ENCODE data around the gene PTGDS. TPM values are rescaled to one million over a fixed set of nuclear protein-coding genes. Genes with fewer than 3 reads are reported as not detected.

The PTGDS gene
- total RNA-seq, 2 donors from 2014 or later = 475 to 547 TPM

DNA sequence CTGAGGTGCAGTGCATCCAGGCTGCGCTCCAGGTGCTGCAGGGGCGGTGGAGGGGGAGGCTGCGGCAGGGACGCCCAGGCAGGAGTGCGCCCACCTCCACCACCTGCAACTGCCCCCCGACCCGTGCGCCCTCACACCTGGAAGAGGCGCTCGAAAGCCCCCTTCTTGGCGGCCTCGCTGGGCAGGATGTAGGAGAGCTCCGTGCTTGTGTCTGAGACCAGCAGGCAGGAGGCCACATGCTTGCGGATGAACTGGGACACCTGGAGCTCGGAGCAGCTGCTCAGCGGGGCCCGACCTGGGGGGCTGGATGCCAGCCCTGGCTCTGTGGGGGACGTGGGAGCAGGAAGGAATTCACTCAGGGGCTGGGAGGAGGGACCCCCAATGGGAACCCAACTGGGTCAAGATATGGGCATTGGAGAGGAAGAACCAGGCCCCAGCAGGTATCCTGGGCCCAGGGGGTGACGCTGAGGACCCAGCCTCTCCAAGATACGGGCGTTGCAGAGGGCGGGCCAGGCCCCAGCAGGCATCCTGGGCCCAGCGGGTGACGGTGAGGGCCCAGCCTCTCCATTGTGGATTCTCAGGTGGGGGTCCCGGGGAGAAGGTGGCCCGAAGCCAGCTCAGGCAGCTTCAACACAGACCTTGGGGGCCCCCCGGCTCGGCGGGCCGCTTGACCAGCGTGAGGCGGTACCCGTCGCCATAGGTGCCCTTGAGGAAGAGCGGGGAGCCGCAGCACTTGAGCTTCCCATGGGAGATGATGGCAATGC, 37.7 kb downstream of the PTGDS start:
- intact Hi-C loops (cut with DNase I) = loop anchor here in 1 of 2 donors (5.0 kb wide), 1 partner anchor 408 kb away; no protein-coding TSS in a partner anchor
- DNase-seq (ENCODE audit: low spot score) = no peak

DNA sequence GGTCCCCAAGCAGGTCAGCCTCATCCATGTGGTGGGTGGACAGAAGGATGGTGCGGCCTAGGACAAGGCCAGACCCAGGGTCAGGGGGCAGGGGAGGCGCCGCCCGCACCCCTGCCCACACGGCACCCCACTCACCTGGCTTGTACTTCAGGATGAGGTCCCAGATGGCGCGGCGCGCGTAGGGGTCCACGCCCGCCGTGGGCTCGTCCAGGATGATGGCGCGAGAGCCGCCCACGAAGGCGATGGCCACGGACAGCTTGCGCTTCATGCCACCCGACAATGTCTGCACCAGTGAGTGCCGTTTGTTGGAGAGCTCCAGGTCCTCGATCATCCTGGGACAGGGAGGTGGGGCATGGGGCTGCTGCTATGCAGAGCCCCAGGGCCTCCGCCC, 38.2 kb downstream of the PTGDS start:
- intact Hi-C loops (cut with DNase I) = loop anchor here in 1 of 2 donors (5.0 kb wide), 1 partner anchor 408 kb away; no protein-coding TSS in a partner anchor
- no peak for DNase-seq (ENCODE audit: low spot score)

DNA sequence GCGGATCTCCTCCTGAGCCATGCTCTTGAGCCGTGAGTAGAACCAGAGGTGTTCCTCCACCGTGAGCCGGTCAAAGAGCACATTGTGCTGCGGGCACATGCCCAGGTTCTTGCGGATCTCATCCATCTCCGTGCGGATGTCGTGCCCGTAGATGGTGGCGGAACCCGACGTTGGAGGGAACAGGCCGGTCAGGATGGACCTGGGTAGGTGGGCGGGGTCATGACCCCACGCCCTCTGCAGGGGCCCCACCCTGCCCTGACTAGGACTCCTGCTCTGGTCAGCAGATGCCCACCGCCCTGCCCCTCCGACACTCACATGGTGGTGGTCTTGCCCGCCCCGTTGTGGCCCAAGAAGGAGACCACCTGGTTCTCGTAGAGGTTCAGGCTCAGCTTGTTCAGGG, 38.7 kb downstream of the PTGDS start:
- DNase-seq (ENCODE audit: low spot score) = no peak
- intact Hi-C loops (cut with DNase I) = loop anchor here in 1 of 2 donors (5.0 kb wide), 1 partner anchor 409 kb away; no protein-coding TSS in a partner anchor

DNA sequence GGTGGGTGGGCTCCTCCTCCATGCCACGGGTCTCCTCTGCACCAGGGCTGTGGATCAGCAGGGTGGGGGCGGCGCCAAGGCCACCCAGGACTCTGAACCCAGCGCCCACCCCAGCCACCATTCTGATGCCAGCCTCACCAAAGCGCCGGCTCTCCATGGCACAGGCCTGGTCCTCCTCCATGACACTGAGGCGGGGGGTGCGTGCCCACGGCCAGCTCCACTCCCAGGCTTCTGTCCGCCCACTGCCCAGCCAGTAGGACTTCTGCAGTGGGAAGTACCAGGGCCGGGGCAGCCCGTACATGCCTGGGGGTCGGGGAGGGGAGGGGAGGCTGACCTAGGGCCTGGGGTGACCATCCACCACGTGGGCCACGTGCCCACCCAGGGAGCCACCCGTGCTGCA, 39.1 kb downstream of the PTGDS start:
- no peak for DNase-seq (ENCODE audit: low spot score)
- intact Hi-C loops (cut with DNase I) = loop anchor here in 1 of 2 donors (5.0 kb wide), 1 partner anchor 409 kb away; no protein-coding TSS in a partner anchor

DNA sequence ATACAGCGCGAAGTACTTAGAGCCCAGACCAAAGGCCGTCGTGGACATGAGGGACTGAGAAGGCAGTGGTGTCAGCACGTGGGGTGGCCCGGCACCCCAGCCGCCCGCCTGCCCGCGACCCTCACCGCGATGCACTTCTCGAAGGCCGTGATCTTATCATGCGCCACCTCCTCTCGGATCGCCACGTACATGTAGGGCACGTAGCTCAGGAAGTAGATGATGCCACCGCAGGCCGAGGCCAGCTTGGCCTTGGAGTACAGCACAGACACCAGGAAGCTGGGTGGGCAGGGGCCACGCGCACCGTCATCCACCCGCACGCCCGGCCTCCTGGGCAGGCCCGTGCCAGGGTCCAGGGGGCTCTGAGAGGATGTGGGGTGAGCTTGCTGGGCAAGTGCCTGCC, 39.8 kb downstream of the PTGDS start:
- no peak for DNase-seq (ENCODE audit: low spot score)
- intact Hi-C loops (cut with DNase I) = loop anchor here in 1 of 2 donors (5.0 kb wide), 1 partner anchor 410 kb away; no protein-coding TSS in a partner anchor

DNA sequence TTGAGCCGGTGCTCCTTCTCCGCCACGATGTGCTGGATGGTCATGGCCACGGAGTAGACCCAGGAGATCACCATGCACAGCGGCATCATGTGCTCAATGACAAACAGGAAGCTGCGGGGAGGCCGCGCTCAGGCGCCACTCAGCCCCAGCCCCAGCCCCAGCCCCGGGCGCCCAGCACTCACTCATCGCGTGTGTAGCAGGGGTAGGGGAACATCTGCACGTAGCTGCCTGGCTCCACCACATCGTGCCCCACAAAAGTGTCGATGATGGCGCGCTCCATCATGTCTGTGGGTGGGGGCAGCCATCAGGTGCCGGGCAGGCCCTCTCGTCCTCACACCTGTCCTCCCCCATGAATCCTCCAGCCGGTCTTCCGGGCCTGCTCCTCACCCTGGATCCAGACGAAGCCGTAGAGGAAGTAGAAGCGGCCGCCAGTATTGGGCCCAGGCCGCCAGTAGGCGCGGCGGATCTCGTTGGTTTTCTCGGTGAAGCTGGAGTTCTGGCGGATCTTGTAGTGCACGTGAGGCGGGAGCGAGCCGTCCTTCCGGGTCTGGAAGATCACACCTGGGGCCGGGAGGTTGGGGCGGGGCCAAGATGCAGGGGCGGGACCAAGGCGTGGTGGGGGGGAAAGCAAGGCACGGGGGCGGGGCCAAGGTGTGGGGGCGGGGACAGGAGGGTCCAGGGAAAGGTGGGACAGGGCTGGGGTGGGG, 40.6 kb downstream of the PTGDS start:
- intact Hi-C loops (cut with DNase I) = loop anchor here in 1 of 2 donors (5.0 kb wide), 1 partner anchor 411 kb away; no protein-coding TSS in a partner anchor
- DNase-seq (ENCODE audit: low spot score) = no peak

DNA sequence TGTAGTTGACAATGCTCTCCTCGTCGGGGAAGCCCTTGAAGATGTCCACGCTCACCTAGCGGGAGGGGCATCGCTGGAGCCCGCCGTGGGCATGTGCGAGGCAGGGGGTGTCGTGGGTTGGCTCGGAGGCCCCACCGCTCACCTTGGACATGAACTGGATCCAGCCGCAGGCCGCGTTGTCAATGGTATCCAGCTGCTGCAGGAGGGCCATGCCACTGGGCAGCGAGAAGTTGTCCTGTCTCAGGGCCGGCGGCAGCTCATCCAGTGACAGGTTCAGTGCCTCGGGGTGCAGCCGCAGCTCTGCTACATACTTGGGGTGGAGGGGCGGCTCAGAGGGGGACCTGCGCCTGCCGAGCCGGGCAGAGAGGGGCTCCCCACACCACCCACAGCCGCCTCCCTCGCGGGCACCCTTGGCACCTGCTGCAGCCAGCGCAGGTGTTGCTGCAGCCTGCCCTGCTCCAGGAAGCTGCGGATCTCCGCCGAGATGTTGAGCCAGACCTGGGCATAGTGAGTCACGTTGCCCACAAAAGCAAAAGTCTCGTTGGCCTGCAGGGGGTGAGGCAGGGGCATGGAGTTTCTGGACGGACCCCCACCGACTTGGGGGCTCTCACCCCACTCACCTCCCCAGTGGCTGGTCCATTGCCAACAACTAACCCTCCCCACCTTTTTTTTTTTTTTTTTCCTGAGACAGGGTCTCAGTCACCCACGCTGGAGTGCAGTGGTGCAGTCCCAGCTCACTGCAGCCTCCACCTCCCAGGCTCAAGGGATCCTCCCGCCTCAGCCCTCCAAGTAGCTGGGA, 41.7 kb downstream of the PTGDS start:
- intact Hi-C loops (cut with DNase I) = loop anchor here in 1 of 2 donors (5.0 kb wide), 1 partner anchor 412 kb away; no protein-coding TSS in a partner anchor
- no peak for DNase-seq (ENCODE audit: low spot score)

DNA sequence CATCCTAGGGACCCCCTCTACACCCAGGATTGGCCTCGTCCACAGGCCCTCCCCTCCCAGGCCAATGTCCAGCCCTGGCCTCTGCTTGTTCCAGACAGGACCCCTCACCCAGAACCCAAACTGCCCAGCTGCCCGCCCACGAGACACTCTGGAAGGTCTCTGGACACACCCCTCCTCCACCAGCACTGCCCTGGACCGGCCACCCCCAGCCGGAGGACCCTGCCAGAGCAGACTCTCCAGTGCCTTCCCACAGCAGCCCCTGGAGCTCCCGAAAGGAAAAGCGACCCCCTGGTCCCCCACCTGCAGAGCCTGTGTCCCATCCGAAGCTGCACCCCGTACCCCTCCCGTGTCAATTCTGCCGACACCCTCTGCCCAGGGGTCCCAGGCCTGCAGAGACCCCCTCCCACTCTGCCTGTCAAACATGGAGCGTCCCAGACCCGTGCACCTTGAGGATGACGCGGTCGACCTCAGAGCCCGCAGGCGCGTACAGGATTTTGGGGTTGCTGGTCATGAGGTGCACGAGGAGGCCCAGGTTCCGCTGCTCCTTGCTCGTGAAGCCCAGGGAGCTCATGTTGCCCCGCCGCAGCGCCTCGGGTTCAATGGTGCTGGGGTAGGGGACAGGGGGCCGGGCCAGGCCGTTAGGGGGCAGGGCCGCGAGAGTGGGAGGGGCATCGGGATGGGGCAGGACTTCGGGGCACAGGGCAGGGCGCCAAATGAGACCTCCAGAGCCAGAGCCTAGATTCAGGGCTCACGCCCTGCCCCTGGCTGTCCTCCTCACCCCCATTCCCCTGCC, 42.8 kb downstream of the PTGDS start:
- intact Hi-C loops (cut with DNase I) = loop anchor here in 1 of 2 donors (5.0 kb wide), 1 partner anchor 413 kb away; no protein-coding TSS in a partner anchor
- DNase-seq (ENCODE audit: low spot score) = no peak

DNA sequence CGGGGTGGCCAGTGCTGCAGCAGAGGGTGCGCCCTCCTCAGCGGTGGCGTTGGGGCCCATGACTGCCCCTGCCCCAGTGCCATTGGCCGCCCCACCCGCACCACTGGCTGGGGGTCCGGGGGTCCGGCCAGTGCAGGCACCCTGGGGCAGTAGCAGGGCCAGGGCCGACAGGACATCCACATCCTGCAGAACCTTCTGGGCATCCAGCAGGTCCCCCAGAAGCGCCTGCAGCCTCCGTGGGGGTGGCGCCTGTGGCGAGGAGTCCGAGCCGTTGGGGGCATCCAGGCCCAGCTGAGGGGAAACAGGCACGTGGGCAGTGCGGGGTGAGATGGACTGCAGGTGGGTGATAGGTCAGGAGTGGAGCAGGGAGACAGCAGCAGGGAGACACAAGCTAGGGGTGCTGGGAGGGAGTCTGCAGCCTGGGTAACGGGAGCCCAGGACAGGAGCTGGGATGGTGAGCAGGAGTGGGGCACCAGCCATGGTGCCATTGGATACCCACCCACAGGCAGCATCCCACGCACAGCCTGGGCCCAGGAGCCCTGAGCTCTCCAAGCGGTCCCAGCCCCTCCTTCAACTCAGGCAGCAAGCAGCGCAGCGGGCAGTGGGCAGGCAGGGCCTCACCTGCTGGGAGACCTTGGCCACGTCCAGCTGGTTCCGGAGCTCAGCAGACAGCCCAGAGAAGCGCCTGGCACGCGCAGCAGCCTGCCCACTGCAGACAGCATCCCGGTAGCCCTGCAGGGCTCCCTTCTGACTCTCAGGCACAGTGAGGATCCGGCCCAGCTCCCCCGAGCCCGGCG, 43.7 kb downstream of the PTGDS start:
- no peak for DNase-seq (ENCODE audit: low spot score)
- intact Hi-C loops (cut with DNase I) = no loop called here

DNA sequence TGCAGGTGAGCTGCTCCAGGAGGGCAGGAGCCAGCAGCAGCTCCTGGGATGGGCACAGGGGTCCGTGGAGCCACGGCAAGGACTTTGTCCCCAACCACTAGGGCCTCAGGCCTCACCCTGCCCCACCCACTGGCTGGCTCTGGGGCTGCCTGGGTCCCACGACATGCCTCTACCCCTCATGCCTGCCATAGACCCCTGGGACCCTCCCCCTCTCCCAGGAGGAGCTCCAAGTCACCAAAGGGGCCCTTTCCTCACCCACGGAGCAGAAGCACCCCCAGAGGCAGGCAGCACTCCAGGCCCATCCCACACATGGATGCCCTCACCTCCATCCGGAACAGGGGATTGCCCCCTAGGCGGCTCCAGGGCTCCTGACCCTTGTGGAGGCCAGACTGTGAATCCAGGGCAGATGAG, 44.3 kb downstream of the PTGDS start:
- DNase-seq (ENCODE audit: low spot score) = no peak
- intact Hi-C loops (cut with DNase I) = no loop called here

DNA sequence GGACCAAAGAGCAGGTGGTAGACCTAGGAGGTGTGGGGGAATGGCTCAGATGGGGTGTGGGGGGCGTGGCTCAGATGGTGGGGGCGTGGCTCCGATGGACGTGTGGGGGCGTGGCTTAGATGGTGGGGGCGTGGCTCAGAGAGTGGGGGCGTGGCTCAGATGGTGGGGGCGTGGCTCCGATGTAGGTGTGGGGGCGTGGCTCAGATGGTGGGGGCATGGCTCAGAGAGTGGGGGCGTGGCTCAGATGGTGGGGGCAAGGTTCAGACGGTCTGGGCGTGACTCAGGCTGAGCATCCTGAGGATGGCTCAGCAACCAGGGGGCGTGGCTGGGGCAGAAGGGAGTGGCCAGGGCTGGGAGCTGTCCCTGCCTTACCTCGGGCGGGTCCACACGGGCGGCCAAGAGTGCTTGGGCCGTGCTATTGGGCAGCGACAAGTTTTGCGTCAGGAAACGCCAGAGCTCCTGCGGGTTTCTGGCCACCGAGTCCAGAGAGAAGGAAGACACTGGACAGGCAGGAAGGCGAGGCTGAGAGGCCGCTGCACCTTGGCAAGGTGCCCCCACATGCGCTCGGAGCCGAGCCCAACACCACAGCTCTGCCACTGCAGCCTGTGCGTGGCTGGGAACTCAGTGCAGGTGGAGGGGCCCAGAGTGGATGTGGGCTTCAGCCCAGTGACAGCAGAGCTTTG, 44.8 kb downstream of the PTGDS start:
- DNase-seq (ENCODE audit: low spot score) = no peak
- intact Hi-C loops (cut with DNase I) = no loop called here

DNA sequence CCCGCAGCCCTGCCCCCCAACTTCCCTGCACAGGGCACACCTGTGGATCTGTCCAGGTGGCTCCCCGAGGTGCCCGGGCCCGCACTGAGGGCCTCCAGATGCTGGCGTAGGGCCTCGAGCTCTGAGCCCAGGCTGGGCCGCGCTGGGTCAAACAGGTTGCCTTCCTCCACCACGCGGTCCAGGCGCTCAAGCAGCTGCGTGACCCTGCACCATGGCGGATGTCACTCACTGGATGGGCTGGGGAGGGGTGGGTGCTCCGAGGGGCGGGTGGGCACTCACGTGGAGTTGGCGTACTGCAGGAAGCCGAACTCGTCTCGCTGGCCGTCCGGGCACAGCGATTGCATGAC, 45.3 kb downstream of the PTGDS start:
- DNase-seq (ENCODE audit: low spot score) = no peak
- intact Hi-C loops (cut with DNase I) = no loop called here

DNA sequence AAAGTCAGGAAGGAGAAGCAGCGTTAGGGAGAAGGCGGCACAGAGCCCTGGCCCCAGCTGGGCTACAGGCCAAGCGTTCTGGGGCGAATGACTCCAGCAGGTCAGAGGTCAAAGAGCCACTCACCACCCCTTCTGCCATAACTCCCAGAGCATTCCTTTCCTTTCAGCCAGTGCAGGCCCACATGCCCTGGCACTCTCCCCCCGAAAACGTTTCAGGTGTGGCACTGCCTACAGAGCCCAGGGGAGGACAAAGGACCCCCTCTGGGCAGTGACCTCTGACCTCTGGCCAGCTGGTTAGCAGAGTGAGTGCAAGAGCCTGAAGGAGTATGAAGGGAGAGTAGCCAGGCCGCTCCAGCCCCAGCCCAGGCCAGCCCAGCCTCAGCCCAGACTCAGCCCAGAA, 45.9 kb downstream of the PTGDS start:
- DNase-seq (ENCODE audit: low spot score) = no peak
- intact Hi-C loops (cut with DNase I) = no loop called here

DNA sequence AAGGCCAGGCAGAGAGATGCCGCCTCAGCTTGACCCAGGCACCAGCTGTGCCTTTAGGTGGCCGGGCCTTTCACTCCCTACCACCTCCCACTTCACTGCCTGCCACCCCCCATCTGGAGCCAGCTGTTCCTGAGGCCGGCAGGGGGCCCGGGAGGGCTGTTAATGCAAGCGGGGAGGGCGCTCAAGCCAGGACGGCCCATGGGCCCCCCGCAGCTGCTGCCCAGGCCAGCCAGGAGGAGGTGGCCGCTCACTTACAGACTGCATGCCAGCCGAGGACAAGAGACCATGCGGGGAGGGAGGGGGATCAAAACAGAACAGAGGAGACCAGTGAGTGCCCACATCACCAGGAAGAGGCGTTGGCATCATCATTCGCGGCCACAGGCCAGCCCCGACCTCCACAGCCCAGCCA, 46.3 kb downstream of the PTGDS start:
- no peak for DNase-seq (ENCODE audit: low spot score)
- intact Hi-C loops (cut with DNase I) = no loop called here

DNA sequence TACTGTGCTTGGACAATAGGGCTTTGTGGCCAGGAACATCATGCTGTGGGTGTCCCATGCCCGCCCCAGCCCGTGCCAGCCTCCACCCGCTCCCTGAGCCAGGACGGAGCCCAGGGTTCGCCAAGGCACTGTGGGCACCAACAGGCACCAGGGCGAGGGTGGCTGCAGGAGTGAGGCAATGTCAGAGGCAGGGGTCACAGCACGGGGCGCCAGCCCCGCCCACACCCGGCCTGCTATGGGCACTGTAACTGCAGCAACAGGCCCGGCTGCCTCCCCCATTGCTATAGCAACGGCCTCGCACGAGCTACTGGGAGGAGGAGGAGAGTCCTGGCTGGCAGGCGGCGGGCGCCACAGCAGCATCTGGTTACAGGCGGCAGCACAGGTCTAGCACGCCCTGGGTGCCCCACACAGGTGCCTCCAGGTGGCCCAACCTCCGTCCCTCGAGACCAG, 48.2 kb downstream of the PTGDS start:
- intact Hi-C loops (cut with DNase I) = loop anchor here in 1 of 2 donors (5.0 kb wide), 1 partner anchor 238 kb away; no protein-coding TSS in a partner anchor
- DNase-seq (ENCODE audit: low spot score) = no peak

DNA sequence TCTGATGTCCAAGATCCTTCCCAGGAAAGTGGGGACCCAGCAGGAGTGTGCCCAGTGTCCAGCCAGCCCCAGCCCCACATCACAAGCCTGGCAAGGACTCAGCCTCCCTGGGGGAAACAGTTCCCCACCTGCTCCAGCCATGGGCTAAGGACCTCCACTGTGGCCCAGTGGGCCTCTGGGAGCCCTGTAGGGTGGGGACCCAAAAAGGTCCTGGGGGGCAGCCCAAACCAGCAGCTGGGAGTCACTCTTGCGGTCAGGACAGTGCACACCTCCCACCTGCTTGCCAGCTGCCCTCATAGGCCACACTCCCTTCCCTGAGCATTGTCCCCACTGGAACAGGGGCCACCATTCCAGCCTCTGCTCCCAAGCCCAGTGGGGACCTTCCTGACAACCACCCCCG, 49.1 kb downstream of the PTGDS start:
- intact Hi-C loops (cut with DNase I) = loop anchor here (2.0 to 5.0 kb wide), 2 partner anchors 239 to 240 kb away; no protein-coding TSS in a partner anchor
- DNase-seq (ENCODE audit: low spot score) = no peak

DNA sequence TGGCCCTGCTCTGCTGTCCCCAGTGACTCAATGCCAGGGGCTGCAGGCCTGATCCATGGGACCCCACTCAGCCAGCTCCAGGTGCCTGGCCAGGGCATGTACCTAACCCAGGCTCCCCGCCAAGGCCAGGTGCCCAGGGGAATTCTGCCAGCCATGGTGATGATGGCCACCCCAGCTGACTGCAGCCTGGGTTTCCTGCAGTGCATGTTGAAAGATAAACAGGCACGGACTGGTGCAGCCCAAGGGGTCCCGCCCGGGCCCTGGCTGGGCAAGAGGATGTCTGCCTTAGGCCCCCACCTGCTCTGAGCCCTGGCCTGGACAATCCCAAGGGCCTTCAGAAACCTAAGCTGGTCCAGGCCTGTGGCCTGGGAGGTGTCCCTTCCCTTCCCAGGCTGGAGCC, 49.5 kb downstream of the PTGDS start:
- no peak for DNase-seq (ENCODE audit: low spot score)
- intact Hi-C loops (cut with DNase I) = loop anchor here (2.0 to 5.0 kb wide), 2 partner anchors 240 kb away; no protein-coding TSS in a partner anchor

All from posterior vena cava (tissue), 2 donors.